ENCODE data around the gene XAGE1A.
"Not testable (repeated sequence)": the region's sequence is repeated elsewhere in the genome, so short reads cannot be mapped to it uniquely, and the experiment has no call there.

XAGE1A gene

GRCh38 chrX:52495545-52496418 is at the start of gene XAGE1A:
Gene XAGE1A, plus strand, starts transcription at chrX:52495808. Its CDS starts 1,554 bp downstream, at chrX:52497362.
- not testable (repeated sequence) for DNase-seq (ENCODE audit: low spot score)

GRCh38 chrX:52452031-52452430 is 43.6 kb upstream of the XAGE1A start:
- not testable (repeated sequence) for DNase-seq (ENCODE audit: low spot score)

- not testable (repeated sequence) for DNase-seq (ENCODE audit: low spot score)
These were observed 24.3 kb upstream of the XAGE1A start for GRCh38 chrX:52471301-52471700.

- DNase-seq (ENCODE audit: low spot score): not testable (repeated sequence)
These were observed 788 bp downstream of the XAGE1A start for GRCh38 chrX:52496419-52496772.

GRCh38 chrX:52501362-52501761 is 5.8 kb downstream of the XAGE1A start:
- not testable (repeated sequence) for DNase-seq (ENCODE audit: low spot score)

- DNase-seq (ENCODE audit: low spot score): no peak
These were observed 8.9 kb downstream of the XAGE1A start for GRCh38 chrX:52504551-52504950.

GRCh38 chrX:52507331-52507730 is 11.7 kb downstream of the XAGE1A start:
- DNase-seq (ENCODE audit: low spot score): no peak

- no peak for DNase-seq (ENCODE audit: low spot score)
These were observed 14.3 kb downstream of the XAGE1A start for GRCh38 chrX:52509916-52510315.

GRCh38 chrX:52511126-52511525 is 15.5 kb downstream of the XAGE1A start:
- DNase-seq (ENCODE audit: low spot score): not testable (repeated sequence)

- not testable (repeated sequence) for DNase-seq (ENCODE audit: low spot score)
These were observed 20.7 kb downstream of the XAGE1A start for GRCh38 chrX:52516110-52516986.

- DNase-seq (ENCODE audit: low spot score): not testable (repeated sequence)
These were observed 21.3 kb downstream of the XAGE1A start, which contains the start of gene XAGE1B for GRCh38 chrX:52516987-52517325. Gene XAGE1B, minus strand, starts transcription at chrX:52517063. Its CDS starts 1,536 bp downstream, at chrX:52515527.

GRCh38 chrX:52541051-52541450 is 45.4 kb downstream of the XAGE1A start:
- not testable (repeated sequence) for DNase-seq (ENCODE audit: low spot score)

GRCh38 chrX:52542311-52542710 is 46.7 kb downstream of the XAGE1A start:
- no peak for DNase-seq (ENCODE audit: low spot score)

GRCh38 chrX:52544147-52544840 is 48.7 kb downstream of the XAGE1A start:
- no peak for DNase-seq (ENCODE audit: low spot score)

- not testable (repeated sequence) for DNase-seq (ENCODE audit: low spot score)
These were observed 53.2 kb downstream of the XAGE1A start for GRCh38 chrX:52548769-52549168.

All from HuH-7 (cell line).